ENCODE measurements around the gene ASPG. TPM values are rescaled to one million over a fixed set of nuclear protein-coding genes. Genes with fewer than 3 reads are reported as not detected.

Gene ASPG
- total RNA-seq, 4 donors from 2014 or later = 0.33 to 0.75 (median 0.45) TPM; not detected in 1

DNA sequence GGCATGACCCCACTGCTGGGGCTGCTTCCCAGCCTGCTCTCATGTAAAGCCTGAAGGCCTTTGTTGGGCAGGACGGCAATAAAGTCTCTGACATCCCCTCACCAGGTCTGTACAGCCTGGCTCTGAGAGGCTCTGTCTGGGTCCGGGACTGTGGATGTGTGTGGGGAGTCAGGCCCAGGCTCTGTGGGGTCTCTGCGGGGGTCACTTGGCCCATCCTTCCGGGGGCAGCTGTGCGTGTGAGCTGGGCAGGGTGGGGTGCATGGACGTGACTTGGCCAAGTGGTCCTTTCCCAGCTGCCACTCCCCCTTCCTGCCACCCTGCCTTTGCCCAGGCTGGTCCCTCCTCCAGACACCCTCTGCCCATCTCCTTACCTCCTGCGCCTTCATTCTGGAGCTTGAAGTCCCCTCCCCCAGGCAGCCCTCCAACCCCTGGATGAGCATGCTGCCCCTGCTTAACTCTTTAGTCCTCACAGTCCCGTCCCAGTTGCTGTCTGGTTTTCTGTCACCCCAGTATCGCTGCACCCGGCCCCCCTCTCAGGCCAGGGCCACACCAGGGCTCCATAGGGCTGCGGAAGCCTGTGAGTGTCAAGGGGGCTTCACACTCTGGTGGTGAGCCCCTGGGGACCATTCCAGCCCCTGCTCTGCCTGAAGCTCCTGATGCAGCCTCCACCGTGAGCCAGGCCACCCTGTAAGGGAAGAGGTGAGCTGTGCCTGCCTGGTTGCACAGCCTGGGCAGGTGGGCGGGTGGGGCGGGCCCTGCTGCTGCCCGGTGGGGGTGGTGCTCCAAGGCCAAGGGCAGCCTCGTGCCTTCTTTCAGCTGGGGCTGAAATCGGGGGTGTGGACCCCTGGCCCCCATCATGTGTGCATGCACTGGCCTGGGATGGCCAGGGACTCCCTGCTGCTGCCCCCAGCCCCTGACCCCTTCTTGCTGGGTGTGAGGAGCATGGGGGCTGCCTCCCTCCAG, 27.4 kb downstream of the ASPG start:
- TF ChIP-seq, protein P1, sequence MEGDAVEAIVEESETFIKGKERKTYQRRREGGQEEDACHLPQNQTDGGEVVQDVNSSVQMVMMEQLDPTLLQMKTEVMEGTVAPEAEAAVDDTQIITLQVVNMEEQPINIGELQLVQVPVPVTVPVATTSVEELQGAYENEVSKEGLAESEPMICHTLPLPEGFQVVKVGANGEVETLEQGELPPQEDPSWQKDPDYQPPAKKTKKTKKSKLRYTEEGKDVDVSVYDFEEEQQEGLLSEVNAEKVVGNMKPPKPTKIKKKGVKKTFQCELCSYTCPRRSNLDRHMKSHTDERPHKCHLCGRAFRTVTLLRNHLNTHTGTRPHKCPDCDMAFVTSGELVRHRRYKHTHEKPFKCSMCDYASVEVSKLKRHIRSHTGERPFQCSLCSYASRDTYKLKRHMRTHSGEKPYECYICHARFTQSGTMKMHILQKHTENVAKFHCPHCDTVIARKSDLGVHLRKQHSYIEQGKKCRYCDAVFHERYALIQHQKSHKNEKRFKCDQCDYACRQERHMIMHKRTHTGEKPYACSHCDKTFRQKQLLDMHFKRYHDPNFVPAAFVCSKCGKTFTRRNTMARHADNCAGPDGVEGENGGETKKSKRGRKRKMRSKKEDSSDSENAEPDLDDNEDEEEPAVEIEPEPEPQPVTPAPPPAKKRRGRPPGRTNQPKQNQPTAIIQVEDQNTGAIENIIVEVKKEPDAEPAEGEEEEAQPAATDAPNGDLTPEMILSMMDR (IDR thresholded peaks at IDR 0.05) = no peak
- TF ChIP-seq EP300 (IDR thresholded peaks at IDR 0.05) (no peak), POLR2AphosphoS5 (IDR thresholded peaks at IDR 0.05) (no peak), POLR2A (IDR thresholded peaks at IDR 0.05; ENCODE audit: low read depth) (no peak)
- Histone ChIP-seq H3K27ac (replicated peaks in 1 of 4) (no peak overlapping the region), H3K4me3 (no peak overlapping the region), H3K27me3 (peaks cover 0 to 61% (median 4%) of the 10 kb centered on the region in 4 donors), H3K4me1 (peaks cover 7 to 21% (median 19%) of the 10 kb centered on the region in 4 donors), H3K36me3 (no peaks in the 10 kb centered on the region), H3K9me3 (no peaks in the 10 kb centered on the region)
- intact Hi-C loops (cut with DNase I) = no loop called here
- 64% methylated on average over 11 of the region's 17 CpGs for WGBS
- no peak for DNase-seq (ENCODE audit: extremely low spot score)

DNA sequence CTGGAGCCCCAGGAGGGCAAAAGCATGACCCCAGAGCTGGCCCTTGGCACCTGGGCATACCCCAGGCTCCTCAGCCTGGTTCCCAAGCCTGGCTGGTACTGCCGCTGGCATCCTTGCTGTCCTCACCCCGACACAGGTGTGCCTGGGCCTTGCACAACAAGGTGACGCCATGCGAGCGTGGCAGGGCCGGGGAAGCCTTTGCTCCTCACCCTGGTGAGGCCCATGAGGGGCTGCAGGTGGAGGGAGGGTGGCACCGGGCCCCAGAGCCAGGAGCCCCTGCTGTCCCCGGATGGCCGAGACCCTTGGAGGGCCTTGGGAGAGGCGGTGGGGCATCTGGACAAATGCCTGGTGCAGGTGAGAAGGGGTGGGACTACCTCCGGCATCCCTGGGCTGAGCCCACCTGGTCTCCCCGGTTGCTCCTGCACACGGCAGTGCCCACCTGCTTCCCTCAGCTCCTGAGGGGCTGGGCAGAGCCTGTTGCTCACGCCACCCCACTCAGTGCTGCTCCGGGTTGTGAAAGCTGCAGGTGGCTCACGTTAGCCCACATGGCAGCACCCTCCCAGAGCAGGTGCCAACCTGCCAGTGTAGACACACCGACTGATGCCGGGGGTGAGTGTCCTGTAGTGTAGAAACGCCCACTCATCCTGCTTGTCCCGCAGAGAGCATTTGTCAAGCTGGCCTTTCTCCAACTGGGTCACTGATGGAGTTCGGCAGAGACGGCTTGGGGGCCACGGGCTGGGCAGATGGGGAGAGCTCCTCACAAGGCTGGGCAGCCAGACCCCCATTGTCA, 28.3 kb downstream of the ASPG start:
- Histone ChIP-seq H3K9me3 (no peaks in the 10 kb centered on the region), H3K4me3 (no peak overlapping the region), H3K27me3 (peaks cover 0 to 70% (median 13%) of the 10 kb centered on the region in 4 donors), H3K27ac (replicated peaks in 1 of 4) (no peak overlapping the region), H3K4me1 (peaks cover 7 to 24% (median 20%) of the 10 kb centered on the region in 4 donors), H3K36me3 (no peaks in the 10 kb centered on the region)
- WGBS = 69% methylated on average over 16 of the region's 23 CpGs
- DNase-seq (ENCODE audit: extremely low spot score) = no peak
- TF ChIP-seq POLR2AphosphoS5 (IDR thresholded peaks at IDR 0.05) (no peak), EP300 (IDR thresholded peaks at IDR 0.05) (no peak), POLR2A (IDR thresholded peaks at IDR 0.05; ENCODE audit: low read depth) (no peak)
- TF ChIP-seq, protein P1 (IDR thresholded peaks at IDR 0.05) = no peak
- intact Hi-C loops (cut with DNase I) = no loop called here

DNA sequence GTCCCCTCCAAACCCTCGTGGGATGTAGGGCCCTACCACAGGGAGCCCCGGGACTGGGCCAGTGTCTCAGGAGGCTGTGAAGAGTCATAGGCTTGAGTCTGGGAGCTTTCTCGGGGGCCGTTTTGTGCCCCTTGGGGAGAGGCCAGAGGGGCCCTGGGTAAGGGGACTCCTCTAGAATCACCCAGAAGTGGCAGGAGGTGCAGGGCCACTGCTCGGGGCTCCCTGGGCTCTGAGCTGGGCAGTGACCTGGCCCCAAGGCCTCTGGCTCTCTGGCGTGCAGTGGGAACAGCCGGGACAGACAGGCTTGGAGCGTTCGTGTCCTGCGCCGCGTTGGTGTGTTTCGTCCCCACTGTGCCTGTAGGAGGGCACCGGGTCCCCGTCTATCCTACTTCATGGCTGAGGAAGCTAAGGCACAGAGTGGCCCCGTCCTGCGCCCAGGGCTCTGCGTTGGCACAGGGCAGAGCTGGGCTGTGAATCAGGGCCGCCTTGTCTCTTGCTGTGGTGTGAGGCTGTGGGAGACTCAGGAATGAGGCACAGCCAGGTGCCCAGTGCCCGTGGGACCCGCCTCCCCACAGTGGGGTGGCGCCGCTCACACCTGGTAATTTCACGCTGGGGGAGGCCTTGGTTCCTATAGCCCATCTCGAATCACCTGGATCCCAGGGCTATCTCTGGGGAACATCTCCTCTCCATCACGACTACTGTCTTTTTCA, 29.1 kb downstream of the ASPG start:
- Histone ChIP-seq H3K36me3 (no peaks in the 10 kb centered on the region), H3K4me3 (no peak overlapping the region), H3K9me3 (no peaks in the 10 kb centered on the region), H3K4me1 (peaks cover 7 to 24% (median 20%) of the 10 kb centered on the region in 4 donors), H3K27me3 (peaks cover 0 to 78% (median 20%) of the 10 kb centered on the region in 4 donors), H3K27ac (replicated peaks in 1 of 4) (no peak overlapping the region)
- TF ChIP-seq, protein P1 (IDR thresholded peaks at IDR 0.05) = no peak
- TF ChIP-seq POLR2AphosphoS5 (IDR thresholded peaks at IDR 0.05) (no peak), POLR2A (IDR thresholded peaks at IDR 0.05; ENCODE audit: low read depth) (no peak), EP300 (IDR thresholded peaks at IDR 0.05) (no peak)
- DNase-seq (ENCODE audit: extremely low spot score) = no peak
- intact Hi-C loops (cut with DNase I) = no loop called here
- 81% methylated on average over 7 of the region's 26 CpGs for WGBS

DNA sequence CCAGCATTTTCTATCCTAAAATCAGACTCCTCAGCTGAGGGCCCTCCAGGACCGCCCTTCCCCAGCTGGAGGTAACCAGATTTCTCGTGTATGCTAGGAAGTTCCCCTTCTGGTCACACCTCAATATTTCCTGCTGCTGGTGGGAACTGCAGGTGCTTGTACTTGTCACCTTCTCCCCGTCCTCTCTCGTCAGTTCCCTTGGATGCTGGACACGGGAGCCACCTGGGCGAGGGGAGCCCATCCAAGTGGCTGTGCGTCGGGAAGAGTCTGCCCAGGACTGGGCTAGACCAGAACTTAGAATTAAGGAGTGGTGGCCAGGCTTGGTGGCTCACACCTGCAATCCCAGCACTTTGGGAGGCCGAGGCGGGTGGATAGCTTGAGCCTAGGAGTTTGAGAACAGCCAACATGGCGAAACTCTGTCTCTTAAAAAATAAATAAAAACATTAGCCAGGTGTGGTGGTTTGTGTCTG, 29.7 kb downstream of the ASPG start:
- 79% methylated on average over 11 of the region's 11 CpGs for WGBS
- Histone ChIP-seq H3K4me3 (no peak overlapping the region), H3K27ac (replicated peaks in 1 of 4) (no peak overlapping the region), H3K36me3 (no peaks in the 10 kb centered on the region), H3K27me3 (peaks cover 0 to 84% (median 23%) of the 10 kb centered on the region in 4 donors), H3K9me3 (no peaks in the 10 kb centered on the region), H3K4me1 (peaks cover 7 to 24% (median 20%) of the 10 kb centered on the region in 4 donors)
- intact Hi-C loops (cut with DNase I) = no loop called here
- no peak for DNase-seq (ENCODE audit: extremely low spot score)
- TF ChIP-seq POLR2A (IDR thresholded peaks at IDR 0.05; ENCODE audit: low read depth) (no peak), POLR2AphosphoS5 (IDR thresholded peaks at IDR 0.05) (no peak), EP300 (IDR thresholded peaks at IDR 0.05) (no peak)
- TF ChIP-seq, protein P1 (IDR thresholded peaks at IDR 0.05) = no peak
